ENCODE data around the gene IFNLR1.

GRCh38 chr1:24204116-24204515 lies 17.0 kb upstream of the IFNLR1 start:
- no peak for TF ChIP-seq EZH2 (IDR thresholded peaks at IDR 0.05; ENCODE audit: low read depth, low read length, severe bottlenecking)
- TF ChIP-seq KDM1A (IDR thresholded peaks at IDR 0.05; ENCODE audit: borderline replicate concordance, low read length), result no peak
- no peak for TF ChIP-seq RAD21 (IDR thresholded peaks at IDR 0.05 in 1 of 2, conservative IDR thresholded peaks at IDR 0.05 in 1 of 2; ENCODE audit: low read depth in 2 of 2, low read length in 2 of 2)
- no peak for TF ChIP-seq SUZ12 (IDR thresholded peaks at IDR 0.05; ENCODE audit: low read length)
- TF ChIP-seq SIN3A (conservative IDR thresholded peaks at IDR 0.05 in 1 of 2, IDR thresholded peaks at IDR 0.05 in 1 of 2; ENCODE audit: low read depth in 1 of 2, low read length in 2 of 2), result no peak
- TF ChIP-seq RFX5 (IDR thresholded peaks at IDR 0.05; ENCODE audit: borderline replicate concordance, low read depth, low read length), result no peak
- no peak for TF ChIP-seq SP1 (IDR thresholded peaks at IDR 0.05; ENCODE audit: low read depth, low read length)
- TF ChIP-seq CREB1 (IDR thresholded peaks at IDR 0.05), result no peak
- no peak for TF ChIP-seq CTCF (IDR thresholded peaks at IDR 0.05; ENCODE audit: control extremely low read depth in 1 of 3, insufficient read depth in 1 of 3, low read depth in 1 of 3, low read length in 3 of 3)
- TF ChIP-seq ZNF274 (IDR thresholded peaks at IDR 0.05; ENCODE audit: borderline replicate concordance, extremely low read depth, low read length), result no peak
- no peak for TF ChIP-seq TCF12 (IDR thresholded peaks at IDR 0.05; ENCODE audit: low read depth, low read length)
- no peak for TF ChIP-seq EP300 (IDR thresholded peaks at IDR 0.05; ENCODE audit: borderline replicate concordance in 1 of 2, low read depth in 2 of 2, low read length in 2 of 2)
- no peak for TF ChIP-seq USF2 (IDR thresholded peaks at IDR 0.05; ENCODE audit: low read length)

Measured in H1 (cell line).